Measurements from ENCODE around the gene TMEM178B. TPM values are rescaled to one million over a fixed set of nuclear protein-coding genes. Genes with fewer than 3 reads are reported as not detected.
"Not testable (repeated sequence)": the region's sequence is repeated elsewhere in the genome, so short reads cannot be mapped to it uniquely, and the experiment has no call there.

Gene TMEM178B
- total RNA-seq, result 1 to 10 TPM; 1.3 to 1.8 (median 1.5) TPM

- H3K27me3 ChIP-seq, result peaks cover 0 to 3% (median 0%) of the 10 kb centered on the region in 3 donors
Observed at GRCh38 chr7:141073641-141074161, at the start of gene TMEM178B. TSS of gene TMEM178B (plus strand) at chr7:141074064.

GRCh38 chr7:141024668-141025067 lies 49.2 kb upstream of the TMEM178B start:
- no peak for TF ChIP-seq CTCF (IDR thresholded peaks at IDR 0.05 in 4 of 5, conservative IDR thresholded peaks at IDR 0.05 in 1 of 5)
- TF ChIP-seq POLR2A (IDR thresholded peaks at IDR 0.05), result no peak
- intact Hi-C loops (cut with DNase I; ENCODE audit: low total_unique reads) (no loop called here), in situ Hi-C loops (cut with MboI; ENCODE audit: low sequenced_read_pairs in 4 of 4) (loop anchor here (25.0 kb wide), 5 partner anchors 337 to 713 kb away; partner anchors contain the start of genes NDUFB2 (in 3 of the 4), MKRN1 (in 1 of the 4) and SSBP1 (in 1 of the 4))
- no peak for ATAC-seq
- no peaks in the 10 kb centered on the region for H3K4me1 ChIP-seq
- no peak overlapping the region for H3K4me3 ChIP-seq
- H3K27me3 ChIP-seq, result peaks cover 0 to 6% (median 0%) of the 10 kb centered on the region in 3 donors
- H3K36me3 ChIP-seq, result no peaks in the 10 kb centered on the region
- no peak for DNase-seq
- no peak overlapping the region for H3K27ac ChIP-seq
- H3K9me3 ChIP-seq, result peaks cover 0 to 5% (median 0%) of the 10 kb centered on the region in 3 donors

More at GRCh38 chr7:141073641-141074161, at the start of gene TMEM178B:
- Histone ChIP-seq H3K4me3 (peak within 1 kb of the TSS; percentile 69 to 76 (median 71)), H3K36me3 (no peaks in the 10 kb centered on the region), H3K9me3 (no peaks in the 10 kb centered on the region), H3K27ac (peak within 1 kb of the TSS; percentile 65 to 81 (median 76)), H3K4me1 (peaks cover 14 to 45% of the 10 kb centered on the region in 2 donors)
- ATAC-seq (no peak), DNase-seq (no peak)
- in situ Hi-C loops (cut with MboI; ENCODE audit: low sequenced_read_pairs in 4 of 4), result no loop called here
- intact Hi-C loops (cut with DNase I; ENCODE audit: low total_unique reads), result loop anchor here (5.0 to 10.0 kb wide), 2 partner anchors 151 to 571 kb away; partner anchors contain the start of gene BRAF
- TF ChIP-seq POLR2A (IDR thresholded peaks at IDR 0.05), result no peak
- TF ChIP-seq CTCF (IDR thresholded peaks at IDR 0.05 in 4 of 5, conservative IDR thresholded peaks at IDR 0.05 in 1 of 5), result no peak

- Histone ChIP-seq H3K4me1 (no peaks in the 10 kb centered on the region), H3K36me3 (no peaks in the 10 kb centered on the region), H3K27me3 (peaks cover 0 to 9% (median 0%) of the 10 kb centered on the region in 3 donors), H3K4me3 (no peak overlapping the region), H3K27ac (no peak overlapping the region), H3K9me3 (peaks cover 0 to 5% (median 0%) of the 10 kb centered on the region in 3 donors)
- in situ Hi-C loops (cut with MboI; ENCODE audit: low sequenced_read_pairs in 4 of 4), result no loop called here
- no peak for TF ChIP-seq POLR2A (IDR thresholded peaks at IDR 0.05)
- TF ChIP-seq CTCF (IDR thresholded peaks at IDR 0.05 in 4 of 5, conservative IDR thresholded peaks at IDR 0.05 in 1 of 5), result no peak
- DNase-seq, result no peak
- ATAC-seq, result no peak
- intact Hi-C loops (cut with DNase I; ENCODE audit: low total_unique reads), result no loop called here
Observed at GRCh38 chr7:141027043-141027442, 46.8 kb upstream of the TMEM178B start.

- no peak for ATAC-seq
- DNase-seq, result no peak
- in situ Hi-C loops (cut with MboI; ENCODE audit: low sequenced_read_pairs in 4 of 4), result no loop called here
- H3K27me3 ChIP-seq, result peaks cover 0 to 3% (median 0%) of the 10 kb centered on the region in 3 donors
- H3K9me3 ChIP-seq, result peaks cover 0 to 5% (median 0%) of the 10 kb centered on the region in 3 donors
- TF ChIP-seq POLR2A (IDR thresholded peaks at IDR 0.05) (no peak), CTCF (IDR thresholded peaks at IDR 0.05 in 4 of 5, conservative IDR thresholded peaks at IDR 0.05 in 1 of 5) (no peak)
- H3K27ac ChIP-seq, result no peak overlapping the region
- H3K4me3 ChIP-seq, result no peak overlapping the region
- intact Hi-C loops (cut with DNase I; ENCODE audit: low total_unique reads), result no loop called here
- no peaks in the 10 kb centered on the region for H3K36me3 ChIP-seq
- no peaks in the 10 kb centered on the region for H3K4me1 ChIP-seq
Observed at GRCh38 chr7:141028767-141029166, 45.1 kb upstream of the TMEM178B start.

- H3K9me3 ChIP-seq; H3K36me3 ChIP-seq; intact Hi-C loops (cut with DNase I; ENCODE audit: low total_unique reads); ATAC-seq; DNase-seq; H3K27ac ChIP-seq; H3K27me3 ChIP-seq; in situ Hi-C loops (cut with MboI; ENCODE audit: low sequenced_read_pairs in 4 of 4); H3K4me1 ChIP-seq; H3K4me3 ChIP-seq: not testable (repeated sequence)
Observed at GRCh38 chr7:141032539-141033323, 41.1 kb upstream of the TMEM178B start.

- H3K27ac ChIP-seq; DNase-seq; H3K27me3 ChIP-seq; H3K9me3 ChIP-seq; in situ Hi-C loops (cut with MboI; ENCODE audit: low sequenced_read_pairs in 4 of 4); H3K36me3 ChIP-seq; H3K4me1 ChIP-seq; ATAC-seq; intact Hi-C loops (cut with DNase I; ENCODE audit: low total_unique reads); H3K4me3 ChIP-seq: not testable (repeated sequence)
Observed at GRCh38 chr7:141038100-141038499, 35.8 kb upstream of the TMEM178B start.
